ENCODE data around the gene BOLA1. TPM values are rescaled to one million over a fixed set of nuclear protein-coding genes. Genes with fewer than 3 reads are reported as not detected.

The BOLA1 gene
- 19.6 and 26.3 TPM in 2 replicates for polyA plus RNA-seq
- polyA minus RNA-seq = 8.6 and 9.0 TPM in 2 replicates

GRCh38 chr1:149899460-149900284 lies at the start of gene BOLA1:
Gene BOLA1, plus strand, starts transcription at chr1:149899568. Its CDS starts 492 bp downstream, at chr1:149900060.
- Histone ChIP-seq H3K27ac (ENCODE audit: low read length) (peak within 1 kb of the TSS; percentile 40), H3K36me3 (ENCODE audit: insufficient read depth, low read length) (no peaks in the 10 kb centered on the region), H4K20me1 (ENCODE audit: insufficient read depth) (no peaks in the 10 kb centered on the region), H3K9ac (ENCODE audit: low read length) (peak within 1 kb of the TSS; percentile 68), H3F3A (ENCODE audit: insufficient read depth, low read length, poor library complexity, severe bottlenecking) (no peaks in the 10 kb centered on the region), H3K79me2 (replicated peaks; ENCODE audit: insufficient read depth, low read length) (no peaks in the 10 kb centered on the region), H3K9me3 (ENCODE audit: low read length) (no peaks in the 10 kb centered on the region), H3K27me3 (ENCODE audit: insufficient read depth, low read depth, low read length) (no peaks in the 10 kb centered on the region), H3K4me3 (ENCODE audit: low read length) (peak within 1 kb of the TSS; percentile 76), H2AFZ (ENCODE audit: low read depth, low read length) (peak within 1 kb of the TSS; percentile 84), H3K9me2 (ENCODE audit: insufficient read depth, low read length) (no peaks in the 10 kb centered on the region), H3K4me2 (ENCODE audit: low read length) (peak within 1 kb of the TSS; percentile 55)
- TF ChIP-seq POLR2AphosphoS5 (IDR thresholded peaks at IDR 0.05) (peak; percentile 69), EP300 (conservative IDR thresholded peaks at IDR 0.05; ENCODE audit: poor library complexity, severe bottlenecking) (peak; percentile 17), RAD21 (conservative IDR thresholded peaks at IDR 0.05) (no peak), TAF1 (IDR thresholded peaks at IDR 0.05; ENCODE audit: low read depth) (no peak), SMC3 (conservative IDR thresholded peaks at IDR 0.05; ENCODE audit: poor library complexity) (peak; percentile 20), MXI1 (conservative IDR thresholded peaks at IDR 0.05; ENCODE audit: poor library complexity, severe bottlenecking) (peak; percentile 58), EZH2 (IDR thresholded peaks at IDR 0.05; ENCODE audit: borderline replicate concordance, insufficient read depth, low read length, poor library complexity, severe bottlenecking) (no peak)
- TF ChIP-seq, protein P1, sequence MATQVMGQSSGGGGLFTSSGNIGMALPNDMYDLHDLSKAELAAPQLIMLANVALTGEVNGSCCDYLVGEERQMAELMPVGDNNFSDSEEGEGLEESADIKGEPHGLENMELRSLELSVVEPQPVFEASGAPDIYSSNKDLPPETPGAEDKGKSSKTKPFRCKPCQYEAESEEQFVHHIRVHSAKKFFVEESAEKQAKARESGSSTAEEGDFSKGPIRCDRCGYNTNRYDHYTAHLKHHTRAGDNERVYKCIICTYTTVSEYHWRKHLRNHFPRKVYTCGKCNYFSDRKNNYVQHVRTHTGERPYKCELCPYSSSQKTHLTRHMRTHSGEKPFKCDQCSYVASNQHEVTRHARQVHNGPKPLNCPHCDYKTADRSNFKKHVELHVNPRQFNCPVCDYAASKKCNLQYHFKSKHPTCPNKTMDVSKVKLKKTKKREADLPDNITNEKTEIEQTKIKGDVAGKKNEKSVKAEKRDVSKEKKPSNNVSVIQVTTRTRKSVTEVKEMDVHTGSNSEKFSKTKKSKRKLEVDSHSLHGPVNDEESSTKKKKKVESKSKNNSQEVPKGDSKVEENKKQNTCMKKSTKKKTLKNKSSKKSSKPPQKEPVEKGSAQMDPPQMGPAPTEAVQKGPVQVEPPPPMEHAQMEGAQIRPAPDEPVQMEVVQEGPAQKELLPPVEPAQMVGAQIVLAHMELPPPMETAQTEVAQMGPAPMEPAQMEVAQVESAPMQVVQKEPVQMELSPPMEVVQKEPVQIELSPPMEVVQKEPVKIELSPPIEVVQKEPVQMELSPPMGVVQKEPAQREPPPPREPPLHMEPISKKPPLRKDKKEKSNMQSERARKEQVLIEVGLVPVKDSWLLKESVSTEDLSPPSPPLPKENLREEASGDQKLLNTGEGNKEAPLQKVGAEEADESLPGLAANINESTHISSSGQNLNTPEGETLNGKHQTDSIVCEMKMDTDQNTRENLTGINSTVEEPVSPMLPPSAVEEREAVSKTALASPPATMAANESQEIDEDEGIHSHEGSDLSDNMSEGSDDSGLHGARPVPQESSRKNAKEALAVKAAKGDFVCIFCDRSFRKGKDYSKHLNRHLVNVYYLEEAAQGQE (IDR thresholded peaks at IDR 0.05; ENCODE audit: borderline replicate concordance) = no peak
- TF ChIP-seq, protein P2, sequence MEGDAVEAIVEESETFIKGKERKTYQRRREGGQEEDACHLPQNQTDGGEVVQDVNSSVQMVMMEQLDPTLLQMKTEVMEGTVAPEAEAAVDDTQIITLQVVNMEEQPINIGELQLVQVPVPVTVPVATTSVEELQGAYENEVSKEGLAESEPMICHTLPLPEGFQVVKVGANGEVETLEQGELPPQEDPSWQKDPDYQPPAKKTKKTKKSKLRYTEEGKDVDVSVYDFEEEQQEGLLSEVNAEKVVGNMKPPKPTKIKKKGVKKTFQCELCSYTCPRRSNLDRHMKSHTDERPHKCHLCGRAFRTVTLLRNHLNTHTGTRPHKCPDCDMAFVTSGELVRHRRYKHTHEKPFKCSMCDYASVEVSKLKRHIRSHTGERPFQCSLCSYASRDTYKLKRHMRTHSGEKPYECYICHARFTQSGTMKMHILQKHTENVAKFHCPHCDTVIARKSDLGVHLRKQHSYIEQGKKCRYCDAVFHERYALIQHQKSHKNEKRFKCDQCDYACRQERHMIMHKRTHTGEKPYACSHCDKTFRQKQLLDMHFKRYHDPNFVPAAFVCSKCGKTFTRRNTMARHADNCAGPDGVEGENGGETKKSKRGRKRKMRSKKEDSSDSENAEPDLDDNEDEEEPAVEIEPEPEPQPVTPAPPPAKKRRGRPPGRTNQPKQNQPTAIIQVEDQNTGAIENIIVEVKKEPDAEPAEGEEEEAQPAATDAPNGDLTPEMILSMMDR (IDR thresholded peaks at IDR 0.05; ENCODE audit: poor library complexity, severe bottlenecking) = peak; percentile 15

GRCh38 chr1:149849947-149850360 lies 49.4 kb upstream of the BOLA1 start:
- H3K79me2 ChIP-seq (replicated peaks; ENCODE audit: insufficient read depth, low read length) = peaks cover 49% of the 10 kb centered on the region
- H3K36me3 ChIP-seq (ENCODE audit: insufficient read depth, low read length) = no peaks in the 10 kb centered on the region
- H3K9me3 ChIP-seq (ENCODE audit: low read length) = no peaks in the 10 kb centered on the region
- no peaks in the 10 kb centered on the region for H3K27me3 ChIP-seq (ENCODE audit: insufficient read depth, low read depth, low read length)
- peak overlapping the region; percentile 58 for H3K27ac ChIP-seq (ENCODE audit: low read length)
- H3K9ac ChIP-seq (ENCODE audit: low read length) = peak overlapping the region; percentile 60
- no peaks in the 10 kb centered on the region for H4K20me1 ChIP-seq (ENCODE audit: insufficient read depth)
- H2AFZ ChIP-seq (ENCODE audit: low read depth, low read length) = no peak overlapping the region
- H3F3A ChIP-seq (ENCODE audit: insufficient read depth, low read length, poor library complexity, severe bottlenecking) = no peaks in the 10 kb centered on the region
- peak overlapping the region; percentile 84 for H3K4me2 ChIP-seq (ENCODE audit: low read length)
- no peak for TF ChIP-seq EP300 (conservative IDR thresholded peaks at IDR 0.05; ENCODE audit: poor library complexity, severe bottlenecking)
- no peak for TF ChIP-seq TAF1 (IDR thresholded peaks at IDR 0.05; ENCODE audit: low read depth)
- TF ChIP-seq, protein P1 (IDR thresholded peaks at IDR 0.05; ENCODE audit: borderline replicate concordance) = no peak
- TF ChIP-seq RAD21 (conservative IDR thresholded peaks at IDR 0.05) = no peak
- TF ChIP-seq SMC3 (conservative IDR thresholded peaks at IDR 0.05; ENCODE audit: poor library complexity) = no peak
- no peak for TF ChIP-seq EZH2 (IDR thresholded peaks at IDR 0.05; ENCODE audit: borderline replicate concordance, insufficient read depth, low read length, poor library complexity, severe bottlenecking)
- TF ChIP-seq MXI1 (conservative IDR thresholded peaks at IDR 0.05; ENCODE audit: poor library complexity, severe bottlenecking) = no peak
- no peak for TF ChIP-seq POLR2AphosphoS5 (IDR thresholded peaks at IDR 0.05)
- TF ChIP-seq, protein P2 (IDR thresholded peaks at IDR 0.05; ENCODE audit: poor library complexity, severe bottlenecking) = no peak
- H3K9me2 ChIP-seq (ENCODE audit: insufficient read depth, low read length) = no peaks in the 10 kb centered on the region
- peak overlapping the region; percentile 64 for H3K4me3 ChIP-seq (ENCODE audit: low read length)

Data from neural cell (in vitro differentiated cells).